Measurements from ENCODE around the gene ZNF22.
A peak's percentile ranks its signal among the peaks of the same experiment; 100 is the strongest.

The ZNF22 gene

DNA sequence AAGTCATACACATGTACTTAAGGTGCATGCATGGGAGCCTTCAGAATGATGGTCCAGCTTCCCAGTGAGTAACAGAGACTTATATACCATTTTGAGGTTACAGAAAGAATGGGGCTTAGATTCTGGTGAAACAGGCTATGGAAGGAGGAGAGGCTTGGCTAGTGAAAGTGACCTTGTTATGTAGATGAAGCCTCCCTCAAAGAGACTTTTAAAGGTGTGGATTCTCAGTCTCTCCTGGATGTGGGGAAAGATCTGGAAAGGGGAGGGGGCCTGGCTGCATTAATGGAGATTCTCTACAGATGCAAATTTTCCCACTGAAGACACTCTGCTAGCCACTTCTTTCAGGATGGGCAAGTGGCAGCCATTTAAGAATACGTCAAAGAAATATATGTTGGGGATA is 35.6 kb upstream of the ZNF22 start:
- DNase-seq (ENCODE audit: low spot score), result no peak

DNA sequence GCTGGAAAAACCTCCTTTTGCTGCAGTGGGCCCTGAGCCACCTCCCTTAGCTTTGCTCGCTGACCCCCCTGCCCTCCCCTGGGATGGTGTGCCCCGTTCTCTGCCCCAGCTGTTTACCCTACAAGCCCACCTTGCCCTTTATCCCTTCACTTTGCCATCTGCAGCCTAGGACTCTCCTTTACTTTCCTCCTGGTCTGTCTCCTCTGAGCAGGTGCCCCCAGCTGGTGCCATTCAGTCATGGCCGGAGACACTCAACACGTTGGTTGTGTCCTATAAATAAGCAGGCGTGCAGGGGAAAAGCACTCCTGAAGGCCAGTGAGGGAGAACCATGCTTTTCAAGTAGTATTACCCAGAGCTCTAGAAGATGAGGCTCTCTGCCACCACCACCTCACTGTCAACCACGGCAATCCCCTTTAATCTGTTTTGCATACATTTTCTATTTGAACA is 35.0 kb upstream of the ZNF22 start:
- DNase-seq (ENCODE audit: low spot score), result no peak

DNA sequence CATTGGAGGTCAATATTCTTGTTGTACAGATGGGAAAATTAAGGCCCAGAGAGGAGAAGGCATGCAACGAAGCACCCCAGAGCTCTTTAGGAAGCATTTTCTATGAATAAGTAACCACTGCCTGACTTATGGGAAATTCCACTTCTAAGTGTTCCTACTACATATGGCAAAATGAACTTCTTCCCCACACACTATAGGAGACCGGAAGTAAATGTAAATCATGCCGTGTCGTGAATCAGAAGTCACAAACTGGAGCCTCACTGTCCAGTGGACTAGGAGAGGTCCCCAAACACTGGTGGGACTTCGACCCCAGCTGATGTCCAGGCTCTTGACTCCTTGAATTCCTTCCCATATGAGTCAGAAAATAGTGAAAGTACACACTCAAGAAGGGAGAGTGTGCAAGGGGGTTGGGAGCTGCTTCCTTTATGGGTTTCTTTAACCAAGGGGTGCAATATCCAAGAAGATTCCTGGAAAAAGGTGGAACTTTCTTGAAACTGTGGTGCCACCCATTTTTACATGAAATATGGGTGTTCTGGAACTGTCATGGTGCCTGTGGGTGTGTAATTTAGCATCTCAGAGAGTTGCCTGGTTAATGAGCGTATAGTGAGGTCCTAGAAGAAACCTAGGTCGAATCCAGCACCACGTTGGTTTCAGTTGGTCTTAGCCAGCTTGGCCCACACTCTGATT is 34.5 kb upstream of the ZNF22 start:
- DNase-seq (ENCODE audit: low spot score), result no peak

DNA sequence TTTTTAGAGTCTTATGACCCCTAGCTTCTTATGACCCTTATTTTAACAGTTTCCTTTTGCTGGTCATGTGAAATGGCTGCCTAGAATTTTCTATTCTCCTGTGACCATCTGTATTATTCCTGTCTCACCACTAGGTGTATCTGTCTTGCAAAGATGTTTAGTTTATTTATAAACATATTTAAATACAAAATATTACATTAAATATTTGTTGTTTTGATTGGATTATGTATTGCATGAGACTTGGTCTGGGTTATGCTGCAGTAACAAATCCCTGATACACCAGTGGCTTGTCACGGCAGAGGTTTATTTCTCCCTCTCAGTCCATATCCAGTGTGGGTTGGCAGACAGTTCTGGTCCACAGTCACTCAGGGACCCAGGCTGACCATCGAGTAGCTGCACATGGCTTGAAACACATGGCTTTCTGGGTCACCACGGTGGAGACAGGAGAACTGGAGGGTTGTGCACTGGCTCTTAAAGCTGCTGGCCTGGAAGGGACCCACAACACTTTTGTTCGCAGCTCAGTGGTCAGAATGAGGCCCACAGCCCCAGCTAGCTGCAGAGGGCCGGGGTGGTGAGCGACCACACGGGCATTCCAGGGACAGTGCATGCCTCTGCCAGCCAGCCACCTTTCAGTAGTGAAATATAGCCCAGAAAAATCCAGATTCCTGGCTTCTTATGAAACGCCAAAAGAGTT is 33.8 kb upstream of the ZNF22 start:
- DNase-seq (ENCODE audit: low spot score), result no peak

DNA sequence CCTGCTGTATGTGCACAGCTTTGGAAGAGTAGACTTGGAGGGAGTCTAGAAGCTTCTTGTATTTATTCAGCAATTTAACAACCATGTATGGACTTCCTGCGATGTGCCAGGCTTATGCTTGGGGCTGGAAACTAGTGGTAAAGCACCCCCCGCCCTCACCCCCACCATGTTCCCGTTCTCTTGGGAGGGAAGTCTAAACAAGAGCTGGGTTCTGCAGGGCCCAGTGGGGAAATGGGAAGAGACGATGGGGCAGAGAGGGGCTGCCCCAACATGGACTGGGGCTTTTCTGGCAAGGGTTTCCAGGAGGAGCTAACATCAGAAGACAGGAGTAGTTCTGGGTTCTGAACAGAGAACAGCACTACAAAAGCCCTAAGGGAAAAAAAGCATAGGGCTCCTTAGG is 33.1 kb upstream of the ZNF22 start:
- no peak for DNase-seq (ENCODE audit: low spot score)

DNA sequence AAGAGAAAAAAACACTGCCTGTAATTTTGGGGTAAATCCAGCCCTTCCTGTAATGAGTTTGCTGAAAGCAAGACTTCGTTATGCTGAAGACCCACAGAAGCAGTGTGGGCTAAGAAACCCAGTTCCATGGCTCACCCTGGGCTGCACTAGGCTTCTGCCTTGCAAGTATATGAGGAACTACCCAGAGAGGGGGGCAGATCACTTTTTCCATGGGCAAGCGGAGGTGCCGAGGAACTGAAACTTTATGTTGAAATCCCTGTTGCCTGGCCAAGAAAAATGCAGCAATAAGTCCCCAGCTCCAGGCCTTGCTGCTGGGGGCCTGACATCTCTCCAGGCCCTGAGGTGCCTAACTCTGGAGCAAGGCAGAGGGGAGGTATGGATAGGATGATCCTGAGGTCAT is 32.6 kb upstream of the ZNF22 start:
- DNase-seq (ENCODE audit: low spot score), result peak; percentile 21

DNA sequence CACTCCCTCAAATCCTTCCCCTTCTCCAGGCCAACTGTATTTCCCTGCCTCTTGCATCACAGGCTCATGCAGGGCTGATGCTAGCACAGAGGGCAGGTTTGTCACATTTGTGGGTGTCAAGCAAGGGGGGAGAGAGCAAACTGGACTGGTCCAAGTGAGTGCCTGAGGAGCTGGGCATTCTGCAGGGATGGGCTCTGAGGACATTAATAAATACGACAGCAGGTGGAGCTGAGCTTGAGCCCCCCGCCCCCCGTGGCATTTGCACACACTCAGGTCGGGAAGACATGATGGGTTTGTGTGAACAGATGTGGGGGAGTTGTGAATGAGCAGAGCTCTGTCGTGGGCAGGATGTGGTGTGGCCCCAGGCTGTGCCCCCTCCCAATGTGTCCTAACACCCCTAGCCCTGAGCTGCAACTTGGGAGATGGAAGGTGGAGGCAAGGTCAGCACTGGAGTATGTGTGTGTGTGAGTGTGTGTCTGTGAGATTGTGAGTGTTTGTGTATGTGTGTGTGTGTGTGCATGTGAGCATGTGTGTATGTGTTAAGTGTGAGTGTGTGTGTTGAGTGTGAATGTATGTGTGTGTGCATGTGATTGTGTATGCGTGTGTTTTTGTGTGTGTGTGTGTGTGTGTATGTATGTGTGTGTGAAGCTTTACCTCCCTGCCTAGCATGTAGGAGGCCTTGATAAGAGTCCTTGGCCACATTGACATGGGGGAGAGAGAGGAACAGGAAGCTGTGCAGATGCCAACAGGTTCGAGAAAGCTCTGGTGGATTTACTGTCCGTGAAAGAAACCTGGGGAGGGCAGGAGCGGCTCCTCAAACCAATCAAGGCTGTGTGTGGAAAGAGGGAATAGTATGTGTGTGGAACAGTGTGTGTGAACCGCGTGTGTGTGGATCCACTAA is 32.0 kb upstream of the ZNF22 start:
- peak; percentile 25 for DNase-seq (ENCODE audit: low spot score)

DNA sequence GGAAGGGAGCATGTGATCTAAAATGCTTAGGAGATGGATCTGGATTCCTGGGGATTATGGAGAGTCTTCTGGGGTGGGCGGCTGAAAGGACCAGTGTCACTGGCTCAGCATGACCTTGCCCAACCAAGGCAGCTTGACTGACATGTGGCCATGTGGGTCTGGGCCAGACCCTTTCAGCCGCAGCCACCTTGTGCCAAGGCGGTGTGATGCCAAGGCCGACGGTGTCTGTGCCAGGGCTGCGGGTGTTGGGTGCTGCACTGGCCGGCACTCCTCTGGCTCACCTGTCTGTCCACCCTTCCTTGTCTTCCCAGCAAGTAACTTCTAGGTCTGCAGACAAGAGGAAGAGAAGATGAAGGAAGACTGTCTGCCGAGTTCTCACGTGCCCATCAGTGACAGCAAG is 30.9 kb upstream of the ZNF22 start:
- no peak for DNase-seq (ENCODE audit: low spot score)

DNA sequence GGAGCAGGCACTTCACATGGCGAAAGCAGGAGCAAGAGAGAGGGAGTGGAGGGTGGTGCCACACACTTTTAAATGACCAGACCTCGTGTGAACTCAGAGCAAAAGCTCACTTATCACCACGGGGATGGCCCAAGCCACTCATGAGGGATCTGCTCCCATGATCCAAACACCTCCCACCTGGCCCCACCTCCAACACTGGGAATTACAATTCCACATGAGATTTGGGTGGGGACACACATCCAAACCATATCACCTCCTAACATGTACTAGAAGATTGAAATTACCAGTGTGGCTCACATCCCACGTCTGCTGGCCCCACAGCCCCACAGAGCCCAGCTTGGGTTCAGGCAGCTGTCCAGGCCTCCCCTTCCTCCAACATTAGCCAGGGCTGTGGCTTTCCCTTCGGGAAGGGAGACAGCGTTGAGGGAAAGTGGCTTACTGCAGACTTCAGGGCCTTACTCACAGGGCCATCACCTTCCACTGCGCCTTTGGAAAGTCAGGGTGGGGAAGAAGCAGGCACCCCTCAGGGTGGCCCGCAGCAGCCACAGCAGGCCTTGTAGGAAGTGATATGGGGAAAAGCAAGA is 29.8 kb upstream of the ZNF22 start:
- DNase-seq (ENCODE audit: low spot score), result no peak

DNA sequence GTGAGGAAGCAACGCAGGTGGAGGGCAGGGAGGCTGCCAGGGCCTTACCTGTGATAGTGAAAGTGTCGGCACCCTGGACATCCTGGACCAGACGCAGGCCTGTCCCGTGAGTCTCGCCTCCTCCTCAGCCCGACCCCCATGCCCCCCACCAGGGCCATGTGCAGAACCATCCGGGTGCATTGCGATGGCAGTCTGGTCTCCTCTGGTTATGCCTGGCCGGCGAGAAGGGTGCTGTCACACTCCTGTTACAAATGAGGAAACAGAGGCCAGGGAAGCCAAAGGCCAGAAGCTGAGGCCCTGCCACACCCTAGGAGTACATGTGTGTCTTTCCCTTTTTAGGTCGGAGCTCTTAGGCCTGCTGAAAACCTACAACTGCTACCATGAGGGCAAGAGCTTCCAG is 29.3 kb upstream of the ZNF22 start:
- no peak for DNase-seq (ENCODE audit: low spot score)

DNA sequence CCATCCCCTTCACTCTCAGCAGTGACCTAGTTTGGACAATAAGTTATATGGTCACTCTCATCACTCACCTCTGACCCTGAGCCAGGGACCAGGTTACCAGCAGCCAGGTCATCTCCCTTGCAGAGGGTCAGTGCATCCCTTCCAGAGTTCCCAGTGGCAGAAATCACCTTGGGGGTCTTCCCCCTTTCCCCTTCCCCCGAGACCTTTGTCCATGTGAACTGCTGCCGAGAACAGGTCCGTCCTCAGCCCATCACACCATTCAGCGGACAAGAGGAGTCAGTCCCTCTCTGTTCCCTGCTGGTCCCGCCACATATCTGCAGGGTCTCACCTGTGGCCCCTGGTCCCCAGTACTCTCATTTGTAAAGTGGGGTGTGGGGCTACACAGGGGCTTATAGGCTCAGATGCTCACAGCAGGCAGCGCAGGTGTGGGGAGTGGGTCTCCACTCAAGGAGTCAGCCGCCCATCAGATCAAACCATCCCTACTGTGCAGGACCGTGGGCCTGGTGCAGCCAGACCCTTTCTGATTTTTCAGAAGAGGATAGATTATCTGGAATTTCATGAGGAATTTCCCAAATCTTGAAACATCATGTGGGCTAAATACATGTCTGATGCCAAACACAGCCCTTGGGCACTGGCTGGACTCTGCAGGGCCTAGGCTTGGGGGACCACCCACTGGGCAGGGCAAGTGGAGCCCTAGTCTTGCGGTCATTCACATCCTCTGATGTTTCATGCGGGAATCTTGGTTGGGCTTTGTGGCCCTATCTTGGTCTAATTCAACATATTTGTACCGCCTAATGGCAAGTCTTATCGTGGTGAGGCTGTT is 28.6 kb upstream of the ZNF22 start:
- DNase-seq (ENCODE audit: low spot score), result no peak

DNA sequence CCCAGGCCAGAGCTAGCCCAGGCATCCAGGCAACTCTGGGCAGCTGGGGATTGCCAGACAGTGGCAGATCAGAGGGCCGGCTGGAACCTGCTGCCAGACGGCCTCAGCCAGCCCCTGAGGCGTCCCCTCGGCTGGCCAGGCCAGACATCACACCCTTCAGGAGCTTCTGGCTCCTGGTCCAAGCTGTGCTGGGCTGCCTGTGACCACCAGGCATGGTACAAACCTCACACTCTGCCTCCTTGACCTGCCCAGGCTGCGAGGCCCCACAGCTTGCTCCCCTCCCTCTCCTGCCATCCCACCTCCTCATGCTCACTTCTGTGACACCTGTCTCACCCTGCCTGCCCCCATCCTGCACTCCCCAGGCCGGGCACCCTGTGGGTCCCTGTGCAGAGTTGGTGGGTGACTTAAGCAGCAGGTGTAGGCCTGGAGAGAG is 27.8 kb upstream of the ZNF22 start:
- no peak for DNase-seq (ENCODE audit: low spot score)

DNA sequence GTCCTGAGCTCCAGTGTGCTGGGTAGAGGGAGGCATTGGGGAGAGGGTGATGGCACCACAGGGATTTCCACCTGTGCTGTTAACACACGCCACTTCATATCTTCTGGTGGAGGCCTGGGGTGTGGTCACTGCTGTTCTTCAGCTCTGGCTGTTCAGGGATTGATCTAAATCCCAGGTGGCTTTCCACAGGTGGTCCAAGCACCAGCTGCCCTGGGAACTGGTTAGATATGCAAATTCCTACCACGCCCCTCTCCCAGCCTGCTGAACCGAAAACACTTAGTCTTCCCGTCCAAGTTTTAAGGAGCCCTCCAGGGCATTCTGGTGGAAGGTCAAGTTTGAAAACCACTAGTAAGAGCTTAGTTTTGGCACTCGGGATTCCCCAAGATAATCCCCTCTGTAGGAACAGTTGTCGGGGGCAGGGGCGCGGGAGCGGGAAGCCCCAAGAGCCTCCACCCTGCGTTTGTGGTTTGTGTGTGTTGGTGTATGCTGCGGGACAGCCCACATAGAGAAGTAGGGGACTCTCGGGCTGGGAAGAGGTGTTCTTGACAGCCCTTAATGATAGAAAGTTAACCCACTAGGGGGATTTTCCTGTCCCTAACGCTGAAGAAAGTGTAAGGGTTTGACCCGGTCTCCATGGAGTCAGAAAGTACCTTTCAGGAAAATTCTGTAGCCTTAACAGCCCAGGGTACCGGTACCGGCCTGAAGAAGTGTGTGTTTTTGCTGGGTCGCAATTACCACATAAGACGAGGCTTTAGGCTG is 27.2 kb upstream of the ZNF22 start:
- DNase-seq (ENCODE audit: low spot score), result no peak

DNA sequence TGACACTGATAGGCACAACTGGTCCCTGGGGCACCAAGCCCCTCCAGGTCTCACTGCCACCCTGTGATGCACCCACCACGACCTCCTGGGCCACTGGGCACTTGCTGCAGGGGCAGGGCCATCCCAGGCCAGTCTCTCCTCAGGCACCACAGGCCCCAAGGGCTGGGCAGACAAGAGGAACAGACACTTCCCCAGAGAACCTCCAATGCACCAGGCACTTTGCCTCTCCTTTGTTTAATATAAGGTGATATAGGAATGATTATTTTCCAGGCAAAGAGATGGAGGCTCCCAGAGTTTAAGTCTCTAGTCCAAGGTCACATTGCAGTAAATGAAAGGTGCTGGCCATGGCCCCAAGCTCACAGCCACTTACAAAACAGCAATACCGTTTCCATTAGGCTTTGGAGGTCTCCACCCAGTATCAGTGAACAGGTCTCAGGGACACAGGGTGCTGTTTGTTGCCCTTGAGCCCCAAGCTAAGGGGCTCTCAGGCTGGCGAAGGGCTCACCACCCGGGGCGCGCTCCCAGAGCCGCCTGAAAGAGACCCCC is 26.6 kb upstream of the ZNF22 start:
- no peak for DNase-seq (ENCODE audit: low spot score)

DNA sequence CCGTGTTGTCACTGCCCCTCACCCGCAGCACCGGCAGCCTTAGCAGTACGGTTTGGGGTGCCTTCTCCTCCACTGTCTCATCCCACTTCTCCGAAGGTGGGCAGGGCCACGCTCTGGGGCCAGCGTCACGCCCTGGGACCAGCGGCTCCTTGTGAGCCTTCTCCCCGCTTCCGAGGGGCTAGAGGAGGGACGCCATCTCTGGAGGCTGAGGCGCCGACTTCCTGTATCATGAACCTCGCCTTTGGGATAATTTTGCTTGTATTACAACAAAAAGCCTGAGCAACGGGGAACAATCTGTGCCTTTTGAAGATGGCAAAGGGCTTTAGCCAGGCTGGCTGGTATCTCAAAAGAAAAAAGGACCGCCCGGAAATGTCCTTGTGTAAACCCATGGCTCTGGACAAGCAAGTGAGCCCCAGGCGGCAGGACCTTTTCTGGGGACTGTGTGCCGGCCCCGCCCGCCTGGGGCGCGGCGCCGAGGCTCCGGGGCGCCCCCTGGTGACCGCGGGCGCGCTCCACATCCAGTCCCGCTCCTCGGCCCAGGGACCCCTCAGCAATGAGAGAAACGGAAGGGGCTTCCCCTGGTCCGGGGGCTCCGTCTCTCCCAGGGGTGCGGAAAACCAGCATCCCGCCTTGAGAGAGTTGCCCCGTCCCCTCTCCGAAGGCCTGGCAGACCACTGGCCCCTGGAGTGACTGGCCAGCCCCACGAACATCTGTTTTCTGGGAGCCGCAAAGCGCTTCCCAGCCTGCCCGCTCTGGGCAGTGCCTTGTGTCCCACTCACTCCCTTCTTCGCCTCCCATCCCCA is 25.9 kb upstream of the ZNF22 start:
- peak; percentile 66 for DNase-seq (ENCODE audit: low spot score)

DNA sequence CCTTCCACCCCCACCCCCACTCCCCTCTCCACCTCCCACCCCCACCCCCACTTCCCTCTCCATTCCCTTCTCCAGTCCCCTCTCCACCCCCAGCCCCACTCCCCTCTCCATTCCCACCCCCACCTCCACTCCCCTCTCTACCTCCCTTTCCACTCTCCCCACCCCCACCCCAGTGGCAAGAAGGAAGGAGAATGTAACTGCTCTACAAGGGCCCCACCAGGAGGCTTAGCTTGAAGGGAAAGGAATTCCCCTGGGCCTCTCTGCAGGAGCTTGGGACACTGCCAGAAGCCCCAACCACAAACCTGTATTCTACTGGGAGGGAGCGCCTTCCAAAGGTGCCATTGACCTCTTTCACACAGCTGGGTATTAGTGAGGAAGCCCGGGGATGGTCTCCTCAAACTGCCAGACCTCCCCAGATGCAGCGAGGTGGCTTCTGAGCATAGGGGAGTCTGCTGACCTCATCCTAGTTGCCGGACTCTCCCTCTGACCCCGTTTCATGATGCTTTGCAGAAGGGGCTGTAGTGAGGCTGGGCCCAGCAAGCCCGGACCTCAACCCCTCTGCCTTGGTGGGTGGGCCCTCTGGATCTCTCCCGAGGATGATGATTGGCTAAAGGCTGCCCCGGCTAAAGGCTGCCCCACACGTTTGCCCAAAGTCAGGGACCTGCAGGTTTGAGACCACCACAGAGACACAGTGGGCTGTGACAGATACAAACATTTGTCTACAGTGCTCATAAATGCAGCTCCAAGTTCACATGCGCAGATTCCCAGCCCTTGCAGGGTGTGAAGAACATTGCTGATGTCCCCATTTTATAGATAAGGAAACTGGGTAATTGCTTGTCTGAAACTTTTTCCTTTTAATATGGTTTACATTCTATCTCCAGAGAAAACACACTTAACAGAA is 25.0 kb upstream of the ZNF22 start:
- DNase-seq (ENCODE audit: low spot score), result no peak

DNA sequence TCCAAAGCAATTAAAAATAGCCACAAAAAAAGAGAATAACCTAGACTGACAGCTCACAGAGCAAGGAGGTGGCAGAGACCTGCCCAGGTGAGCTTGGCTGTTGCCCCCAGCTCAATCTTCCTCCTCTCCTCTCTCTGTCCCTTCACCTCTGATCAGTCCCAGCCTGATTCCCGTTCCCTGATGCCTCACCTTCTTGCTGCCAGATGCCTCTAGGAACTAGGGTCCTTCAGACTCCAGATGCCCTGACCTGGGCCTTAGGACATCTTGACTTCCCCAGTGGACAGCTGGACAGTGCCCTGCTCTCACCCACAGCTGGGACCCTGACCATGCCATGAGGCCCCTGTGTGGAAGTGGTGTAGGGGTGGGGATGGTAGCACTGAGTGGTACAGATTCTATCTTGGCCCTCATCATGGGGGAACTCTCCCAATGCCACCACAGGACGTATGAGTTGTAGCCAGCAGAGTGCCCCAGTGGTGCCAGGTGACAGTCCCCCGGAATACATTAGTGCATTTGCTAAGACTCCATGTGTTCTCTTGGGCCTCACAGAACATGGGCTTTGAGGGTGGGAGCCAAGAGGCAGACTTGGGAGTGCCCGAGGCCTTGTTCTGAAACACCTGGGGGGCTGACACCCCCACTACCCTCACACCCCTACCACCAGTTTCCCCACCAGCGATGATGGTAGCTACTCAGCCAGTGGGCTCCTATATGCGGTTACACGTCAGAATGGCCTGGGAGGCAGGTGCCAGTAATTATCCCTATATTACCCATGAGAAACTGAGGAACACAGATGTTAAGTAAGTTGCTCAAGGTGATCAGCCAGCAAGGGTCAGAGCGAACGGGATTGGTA is 24.1 kb upstream of the ZNF22 start:
- no peak for DNase-seq (ENCODE audit: low spot score)
